Measurements from ENCODE around the gene NACC1.
A peak's percentile ranks its signal among the peaks of the same experiment; 100 is the strongest.

DNA sequence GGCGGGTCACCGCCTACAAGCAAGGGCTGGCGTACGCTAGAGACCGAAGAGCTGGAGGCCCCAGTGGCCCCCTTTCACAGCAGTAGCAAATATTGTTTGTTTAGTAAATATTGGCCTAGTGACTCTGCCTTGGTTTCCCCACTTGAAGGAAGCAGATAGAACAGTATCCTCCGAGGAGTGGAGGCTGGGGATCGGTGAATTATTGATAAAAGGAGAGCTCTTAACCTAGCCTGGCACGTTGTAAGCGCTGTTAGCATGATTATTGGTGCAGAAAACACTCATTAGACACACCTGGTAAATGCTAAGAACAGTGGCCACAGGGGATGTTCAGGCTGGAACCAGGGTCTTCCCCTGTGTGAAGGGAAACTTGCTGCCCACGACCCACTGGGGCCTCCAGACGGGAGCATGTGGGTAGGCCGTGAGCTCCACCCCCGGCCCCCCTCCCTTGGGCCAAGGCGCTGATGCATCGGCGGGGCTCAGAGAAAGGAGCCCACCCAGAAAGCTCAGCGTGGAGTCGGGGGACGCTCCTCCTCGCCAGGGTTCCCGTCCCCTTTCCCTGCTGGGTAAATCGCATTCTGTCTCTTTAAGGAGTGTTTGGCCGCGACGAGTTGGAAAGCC, 34.4 kb downstream of the NACC1 start:
- TF ChIP-seq ZNF263 (CRISPR knock-in tag; IDR thresholded peaks at IDR 0.05; ENCODE audit: low read depth) (no peak), NR3C1 (CRISPR knock-in tag; conservative IDR thresholded peaks at IDR 0.05; ENCODE audit: low read depth) (no peak), ZNF671 (CRISPR knock-in tag; IDR thresholded peaks at IDR 0.05) (no peak), SP1 (CRISPR knock-in tag; conservative IDR thresholded peaks at IDR 0.05) (no peak), JUN (CRISPR knock-in tag; IDR thresholded peaks at IDR 0.05) (no peak; the same call in 1 of the 2 replicates)
- TF ChIP-seq, protein P1, sequence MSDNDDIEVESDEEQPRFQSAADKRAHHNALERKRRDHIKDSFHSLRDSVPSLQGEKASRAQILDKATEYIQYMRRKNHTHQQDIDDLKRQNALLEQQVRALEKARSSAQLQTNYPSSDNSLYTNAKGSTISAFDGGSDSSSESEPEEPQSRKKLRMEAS (CRISPR knock-in tag; IDR thresholded peaks at IDR 0.05) = no peak
- TF ChIP-seq, protein P2, sequence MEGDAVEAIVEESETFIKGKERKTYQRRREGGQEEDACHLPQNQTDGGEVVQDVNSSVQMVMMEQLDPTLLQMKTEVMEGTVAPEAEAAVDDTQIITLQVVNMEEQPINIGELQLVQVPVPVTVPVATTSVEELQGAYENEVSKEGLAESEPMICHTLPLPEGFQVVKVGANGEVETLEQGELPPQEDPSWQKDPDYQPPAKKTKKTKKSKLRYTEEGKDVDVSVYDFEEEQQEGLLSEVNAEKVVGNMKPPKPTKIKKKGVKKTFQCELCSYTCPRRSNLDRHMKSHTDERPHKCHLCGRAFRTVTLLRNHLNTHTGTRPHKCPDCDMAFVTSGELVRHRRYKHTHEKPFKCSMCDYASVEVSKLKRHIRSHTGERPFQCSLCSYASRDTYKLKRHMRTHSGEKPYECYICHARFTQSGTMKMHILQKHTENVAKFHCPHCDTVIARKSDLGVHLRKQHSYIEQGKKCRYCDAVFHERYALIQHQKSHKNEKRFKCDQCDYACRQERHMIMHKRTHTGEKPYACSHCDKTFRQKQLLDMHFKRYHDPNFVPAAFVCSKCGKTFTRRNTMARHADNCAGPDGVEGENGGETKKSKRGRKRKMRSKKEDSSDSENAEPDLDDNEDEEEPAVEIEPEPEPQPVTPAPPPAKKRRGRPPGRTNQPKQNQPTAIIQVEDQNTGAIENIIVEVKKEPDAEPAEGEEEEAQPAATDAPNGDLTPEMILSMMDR (IDR thresholded peaks at IDR 0.05) = no peak
- TF ChIP-seq, protein P3, sequence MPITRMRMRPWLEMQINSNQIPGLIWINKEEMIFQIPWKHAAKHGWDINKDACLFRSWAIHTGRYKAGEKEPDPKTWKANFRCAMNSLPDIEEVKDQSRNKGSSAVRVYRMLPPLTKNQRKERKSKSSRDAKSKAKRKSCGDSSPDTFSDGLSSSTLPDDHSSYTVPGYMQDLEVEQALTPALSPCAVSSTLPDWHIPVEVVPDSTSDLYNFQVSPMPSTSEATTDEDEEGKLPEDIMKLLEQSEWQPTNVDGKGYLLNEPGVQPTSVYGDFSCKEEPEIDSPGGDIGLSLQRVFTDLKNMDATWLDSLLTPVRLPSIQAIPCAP (CRISPR knock-in tag; IDR thresholded peaks at IDR 0.05) = 0 out of 2 replicates have a peak, but pooled peaks have one; percentile 58
